GM21526 (cell line): ENCODE results near the gene MMRN2.
A peak's percentile ranks its signal among the peaks of the same experiment; 100 is the strongest.
"Not testable (repeated sequence)": the region's sequence is repeated elsewhere in the genome, so short reads cannot be mapped to it uniquely, and the experiment has no call there.

Experiments used
- ATAC-seq: cut with Tn5 transposase; IDR thresholded peaks from one replicate; pipeline ENCODE4 v1.9.1; 2021; ENCODE audit warnings: moderate library complexity; ENCODE audit not compliant: unreplicated experiment, low FRiP score

MMRN2 gene

GRCh38 chr10:86957471-86958115 is at the start of gene MMRN2:
Gene MMRN2, minus strand, starts transcription at chr10:86957615. Its CDS starts 74 bp downstream, at chr10:86957541.
- no peak for ATAC-seq

- not testable (repeated sequence) for ATAC-seq
These were observed 49.7 kb upstream of the MMRN2 start for GRCh38 chr10:87007124-87007523.

- ATAC-seq, result no peak
These were observed 43.1 kb upstream of the MMRN2 start for GRCh38 chr10:87000491-87000890.

DNA sequence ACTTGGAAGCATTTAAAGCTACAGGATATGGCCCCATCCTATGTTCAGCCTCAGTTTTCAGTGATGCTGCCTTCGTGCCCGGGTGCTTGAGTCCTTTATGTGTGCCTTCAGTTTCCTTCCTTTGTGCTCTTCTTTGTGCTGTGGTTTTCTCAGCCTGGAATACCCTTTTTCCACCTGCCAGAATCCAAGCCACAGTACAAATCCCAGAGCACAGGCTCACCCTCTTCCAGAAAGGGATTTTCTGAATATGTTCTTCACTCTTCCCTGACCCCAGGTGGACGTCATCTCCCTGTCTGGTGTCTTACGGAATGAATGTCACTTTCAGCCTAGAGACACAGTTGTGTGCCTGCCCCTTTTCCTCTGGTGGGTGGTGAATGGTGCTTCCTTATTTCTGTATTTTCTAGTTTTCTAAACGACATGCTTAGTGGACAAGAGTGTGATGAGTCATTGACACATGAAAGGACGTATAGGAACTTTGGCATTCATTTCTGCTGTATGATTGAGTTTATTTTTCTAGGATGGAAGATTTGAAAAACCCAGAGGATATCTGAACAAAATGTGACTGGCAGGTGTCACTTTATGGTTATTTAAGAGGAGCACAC is 42.5 kb upstream of the MMRN2 start:
- ATAC-seq, result not testable (repeated sequence)

GRCh38 chr10:86992929-86993328 is 35.5 kb upstream of the MMRN2 start:
- no peak for ATAC-seq

- no peak for ATAC-seq
These were observed 35.0 kb upstream of the MMRN2 start for GRCh38 chr10:86992456-86992855.

DNA sequence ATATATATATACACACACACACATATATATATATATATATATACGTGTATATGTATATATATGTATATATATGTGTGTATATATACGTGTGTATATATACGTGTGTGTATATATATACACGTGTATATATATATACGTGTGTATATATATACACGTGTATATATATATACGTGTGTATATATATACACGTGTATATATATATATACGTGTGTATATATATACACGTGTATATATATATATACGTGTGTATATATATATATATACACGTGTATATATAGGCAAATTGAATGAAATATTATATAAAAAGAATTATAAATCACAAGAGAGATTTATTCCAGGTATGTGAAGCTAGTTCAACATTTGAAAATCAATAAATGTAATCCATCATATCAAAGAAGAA is 33.9 kb upstream of the MMRN2 start:
- ATAC-seq, result not testable (repeated sequence)

DNA sequence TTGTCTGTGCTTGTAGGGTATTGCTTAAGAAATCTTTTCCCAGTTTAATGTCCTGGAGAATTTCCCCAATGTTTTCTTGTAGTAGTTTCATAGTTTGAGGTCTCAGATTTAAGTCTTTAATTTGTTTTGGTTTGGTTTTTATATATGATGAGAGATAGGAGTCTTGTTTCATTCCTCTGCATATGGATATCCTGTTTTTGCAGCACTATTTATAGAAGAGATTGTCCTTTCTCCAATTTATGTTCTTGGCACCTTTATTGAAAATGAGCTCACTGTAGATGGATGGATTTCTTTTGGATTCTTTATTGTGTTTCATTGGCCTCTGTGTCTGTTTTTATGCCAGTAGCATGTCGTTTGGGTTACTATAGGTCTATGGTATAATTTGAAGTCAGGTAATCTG is 31.1 kb upstream of the MMRN2 start:
- no peak for ATAC-seq

DNA sequence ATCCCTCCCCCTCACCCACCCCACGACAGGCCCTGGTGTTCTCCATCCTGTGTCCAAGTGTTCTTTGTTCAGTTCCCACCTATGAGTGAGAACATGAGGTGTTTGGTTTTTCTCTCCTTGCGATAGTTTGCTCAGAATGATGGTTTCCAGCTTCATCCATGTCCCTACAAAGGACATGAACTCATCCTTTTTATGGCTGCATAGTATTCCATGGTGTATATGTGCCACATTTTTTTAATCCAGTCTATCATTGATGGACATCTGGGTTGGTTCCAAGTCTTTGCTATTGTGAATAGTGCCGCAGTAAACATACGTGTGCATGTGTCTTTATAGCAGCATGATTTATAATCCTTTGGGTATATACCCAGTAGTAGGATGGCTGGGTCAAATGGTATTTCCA is 27.1 kb upstream of the MMRN2 start:
- ATAC-seq, result not testable (repeated sequence)

DNA sequence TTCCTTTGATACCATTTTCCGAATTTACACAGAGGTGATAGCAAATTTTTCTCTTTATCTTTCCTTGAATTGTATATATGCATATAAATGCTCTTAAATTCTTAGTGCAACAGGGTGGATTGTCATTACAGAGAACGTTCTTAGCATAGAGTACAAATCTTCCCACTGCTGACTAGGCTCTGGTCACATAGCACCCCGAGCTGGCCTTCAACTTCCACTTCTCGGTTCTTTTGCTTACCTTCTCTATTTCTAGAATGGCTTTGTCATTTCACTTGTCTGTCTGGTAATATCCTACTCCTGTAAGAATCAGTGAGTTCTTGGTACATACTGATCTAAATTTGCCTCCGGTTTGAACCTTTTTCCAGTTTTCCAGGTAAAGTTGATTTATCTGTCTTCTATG is 24.3 kb upstream of the MMRN2 start:
- no peak for ATAC-seq

DNA sequence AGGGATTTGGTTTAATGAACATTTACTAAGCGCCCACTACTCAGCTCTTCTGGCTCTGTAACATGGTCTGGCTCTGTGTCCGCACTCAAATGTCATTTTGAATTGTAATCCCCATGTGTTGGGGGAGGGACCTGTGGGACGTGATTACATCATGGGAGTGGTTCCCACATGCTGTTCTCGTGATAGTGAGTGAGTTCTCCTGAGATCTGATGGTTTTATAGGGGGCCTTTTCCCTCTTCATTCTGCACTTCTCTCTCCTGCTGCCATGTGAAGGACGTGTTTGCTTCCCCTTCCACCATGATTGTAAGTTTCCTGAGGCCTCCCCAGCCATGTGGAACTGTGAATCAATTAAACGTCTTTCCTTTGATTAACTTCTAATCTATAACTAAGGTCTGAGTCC is 23.6 kb upstream of the MMRN2 start:
- not testable (repeated sequence) for ATAC-seq

DNA sequence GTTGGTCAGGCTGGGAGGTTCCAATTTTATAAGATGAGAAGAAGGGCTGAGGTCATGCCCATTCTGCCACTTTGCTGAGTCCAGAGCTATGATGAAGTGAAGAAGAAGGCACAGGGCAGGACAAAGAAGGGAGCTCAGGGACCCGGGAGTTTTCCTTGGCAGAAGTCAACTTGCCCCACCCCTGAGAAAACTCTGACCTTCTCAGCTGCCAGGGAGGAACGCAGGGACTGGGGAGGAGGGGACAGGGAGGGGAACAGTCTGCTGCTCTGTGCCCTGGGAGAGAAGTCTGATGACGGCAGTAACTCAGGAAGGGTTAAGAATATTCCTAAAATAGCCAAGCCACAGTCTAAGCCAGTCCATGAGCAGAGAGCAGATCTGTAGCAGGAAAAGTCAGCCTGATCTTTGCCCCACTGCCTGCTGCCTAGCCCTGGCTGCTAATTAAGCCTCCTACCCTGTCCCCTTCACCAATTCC is 22.6 kb upstream of the MMRN2 start:
- no peak for ATAC-seq

GRCh38 chr10:86979296-86979818 is 21.9 kb upstream of the MMRN2 start:
- no peak for ATAC-seq

- ATAC-seq, result not testable (repeated sequence)
These were observed 21.0 kb upstream of the MMRN2 start for GRCh38 chr10:86978457-86978856.

GRCh38 chr10:86976362-86977056 is 19.1 kb upstream of the MMRN2 start:
- no peak for ATAC-seq

GRCh38 chr10:86974484-86974883 is 17.1 kb upstream of the MMRN2 start:
- no peak for ATAC-seq

DNA sequence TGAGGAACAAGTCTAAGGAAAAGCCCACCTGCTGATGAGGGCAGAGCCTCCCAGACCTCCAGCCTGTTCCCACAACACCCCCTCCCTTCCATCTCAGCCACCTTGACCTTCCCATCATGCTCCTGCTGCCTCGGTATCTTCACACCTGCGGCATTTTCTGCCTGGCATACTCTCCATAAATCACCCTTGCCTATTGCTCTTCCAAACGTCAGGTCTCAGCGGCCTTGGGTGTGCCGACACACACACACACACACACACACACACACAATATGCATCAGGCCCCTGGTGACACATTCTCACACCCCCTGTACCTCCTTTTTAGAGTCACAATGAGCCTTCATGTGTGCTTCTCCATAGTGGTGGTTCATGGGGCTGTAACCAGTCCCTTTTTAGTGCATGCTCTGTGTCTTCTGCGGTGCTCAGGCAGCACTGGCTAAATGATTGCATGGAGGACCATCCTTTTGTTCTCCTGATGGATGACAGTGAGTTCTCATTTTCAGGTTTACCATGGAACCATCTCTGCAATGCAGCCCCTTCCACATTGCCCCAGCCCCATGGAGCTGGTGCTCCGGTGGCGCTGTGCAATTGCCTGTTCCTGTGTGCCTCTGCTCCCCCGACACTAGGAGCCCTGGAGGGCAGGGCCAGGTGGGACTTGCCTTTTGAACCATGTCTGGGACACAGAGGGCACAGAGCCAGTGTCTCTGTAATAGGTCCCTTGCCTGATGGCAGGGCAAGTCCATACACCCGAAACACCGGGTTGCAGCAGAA is 15.4 kb upstream of the MMRN2 start:
- no peak for ATAC-seq

- peak; percentile 63 for ATAC-seq
These were observed 14.0 kb upstream of the MMRN2 start for GRCh38 chr10:86971232-86971991.

DNA sequence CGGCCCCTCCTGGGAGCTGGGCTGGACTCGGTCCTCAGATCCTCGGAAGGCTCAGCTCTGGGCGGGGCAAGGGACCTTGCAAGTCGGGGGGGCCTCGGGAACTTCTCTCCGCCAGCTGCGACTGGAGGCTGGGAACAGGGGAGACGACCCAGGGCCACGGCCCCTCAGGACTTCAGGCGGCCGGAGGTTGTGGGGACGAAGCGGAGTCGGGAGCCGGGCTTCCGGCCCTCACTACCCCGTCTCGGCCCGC is 13.5 kb upstream of the MMRN2 start:
- ATAC-seq, result peak; percentile 4
